Neural cell (in vitro differentiated cells): ENCODE measurements around the gene MAD1L1.

Experiments
- CTCF ChIP-seq: fragments of 450-650 bp; IDR thresholded peaks from 2 replicates; pipeline ENCODE4 v1.5.1; 2014; ENCODE audit warnings: antibody characterized with exemption, mild to moderate bottlenecking, moderate library complexity; ENCODE audit not compliant: poor library complexity, severe bottlenecking
- EZH2 ChIP-seq: fragments of 200-600, 300-800 bp; shearing (Covaris generic), sonication (generic); IDR thresholded peaks from 2 replicates; pipeline ENCODE4 v1.6.1; 2014; ENCODE audit warnings: antibody characterized with exemption, low read length, borderline replicate concordance, mild to moderate bottlenecking; ENCODE audit not compliant: insufficient read depth, poor library complexity, severe bottlenecking
- POLR2AphosphoS5 ChIP-seq: IDR thresholded peaks from 2 replicates; pipeline ENCODE4 v1.6.1; 2012
- RAD21 ChIP-seq: fragments of 450-650 bp; conservative IDR thresholded peaks from 2 replicates; pipeline ENCODE4 v1.6.1; 2014; ENCODE audit warnings: antibody characterized with exemption, mild to moderate bottlenecking, moderate library complexity

GRCh38 chr7:2198206-2198605 lies 34.5 kb downstream of the MAD1L1 start:
- TF ChIP-seq CTCF: no peak
- TF ChIP-seq POLR2AphosphoS5: no peak
- TF ChIP-seq EZH2: no peak
- no peak for TF ChIP-seq RAD21
